Activated CD4-positive, CD25-positive, alpha-beta regulatory T cell treated with anti-CD3 and anti-CD28 coated beads, Interleukin-2, amount 50 U/mL, for 72 hours (primary cell): ENCODE results near the gene OR52R1.
"Not testable (repeated sequence)": the region's sequence is repeated elsewhere in the genome, so short reads cannot be mapped to it uniquely, and the experiment has no call there.

Source experiments
- DNase-seq: peaks from one replicate; pipeline ENCODE4 v3.0.0; 2021

Gene OR52R1

GRCh38 chr11:4804280-4804679 lies at the start of gene OR52R1:
TSS of gene OR52R1 (minus strand) at chr11:4804380. CDS start at chr11:4804380, 0 bp downstream.
- DNase-seq, result no peak

DNA sequence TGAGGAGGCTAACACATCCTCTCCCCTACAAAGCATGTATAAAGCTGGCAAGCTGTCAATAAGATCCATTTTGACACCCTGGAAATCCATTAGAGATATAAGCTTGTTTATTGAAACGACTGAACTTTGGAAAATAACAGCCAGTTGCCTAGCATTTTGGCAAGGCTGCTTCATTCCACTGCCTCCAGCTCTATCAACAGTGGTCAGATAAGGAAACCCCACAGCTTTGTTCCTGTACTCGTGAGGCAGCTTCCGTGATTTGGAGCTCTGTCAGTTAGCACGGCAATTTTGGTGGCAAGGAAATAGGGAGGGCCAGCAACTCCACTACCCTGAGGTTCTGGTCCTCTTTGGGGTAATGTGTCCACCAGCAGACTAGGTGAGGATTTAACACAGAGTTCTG lies 46.9 kb upstream of the OR52R1 start:
- DNase-seq, result no peak

DNA sequence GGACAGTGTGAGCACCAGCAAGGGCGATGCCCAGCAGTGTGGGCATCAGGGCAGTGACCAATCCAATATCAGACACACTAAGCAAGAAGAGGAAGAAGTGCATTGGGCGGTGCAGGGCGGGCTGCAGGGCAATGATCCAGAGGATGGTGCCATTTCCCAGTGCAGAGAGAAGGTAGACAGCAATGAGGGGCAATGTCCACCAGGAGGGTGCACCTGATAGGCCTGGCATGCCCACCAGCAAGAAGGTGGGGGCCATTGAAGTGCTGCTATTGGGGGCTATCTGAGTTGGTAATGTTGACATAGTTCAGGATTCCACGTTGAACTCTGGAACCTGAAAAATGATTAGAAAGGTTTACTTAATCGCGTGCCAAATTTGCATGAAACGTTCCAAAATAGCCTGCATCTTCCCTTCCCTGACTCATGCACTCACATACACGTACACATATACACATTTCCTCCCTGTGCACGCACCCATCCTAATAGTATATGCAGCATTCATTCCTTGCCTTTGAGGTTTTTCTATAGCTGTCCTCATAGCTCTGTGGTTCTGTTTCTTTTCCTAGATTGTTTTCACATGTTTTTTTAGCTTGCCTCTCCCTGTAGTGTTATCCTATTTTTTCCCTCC lies 44.8 kb upstream of the OR52R1 start, which contains the start of gene OR51S1:
Gene OR51S1, minus strand, starts transcription at position 301 of the 625 bp plus-strand sequence. Its CDS starts 0 bp downstream, at position 301.
- no peak for DNase-seq

DNA sequence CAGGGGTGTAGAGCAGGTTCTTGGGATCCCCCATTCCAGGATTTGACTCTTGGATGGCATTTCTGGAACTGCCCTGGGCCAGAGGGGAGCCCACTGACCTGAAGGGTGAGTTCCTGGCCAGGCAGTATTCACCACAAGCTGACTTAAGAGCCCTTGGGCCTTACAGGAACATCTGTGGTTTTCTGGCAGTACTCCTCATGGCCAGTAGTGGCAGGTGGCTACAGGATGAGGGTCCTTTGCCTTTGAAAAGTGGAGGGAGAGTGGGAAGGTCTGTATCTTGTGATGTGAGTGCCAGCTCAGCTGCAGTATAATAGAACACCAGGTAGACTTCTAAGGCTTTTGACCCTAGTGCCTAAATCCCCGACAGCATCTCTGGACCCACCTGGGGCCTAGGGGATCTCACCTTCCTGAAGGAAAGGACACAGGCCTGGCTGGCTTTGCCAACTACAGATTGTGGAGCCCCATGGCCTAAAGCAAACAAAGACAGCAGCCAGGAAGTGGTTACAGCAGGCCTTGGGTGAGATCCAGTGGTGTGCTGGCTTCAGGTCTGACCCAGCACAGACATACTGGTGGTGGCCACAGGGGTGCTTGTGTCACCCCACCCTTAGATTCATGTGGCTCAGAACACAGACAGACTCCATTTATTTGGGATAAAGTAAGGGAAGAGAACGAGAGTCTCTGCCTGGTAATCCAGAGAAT lies 35.8 kb upstream of the OR52R1 start:
- no peak for DNase-seq

DNA sequence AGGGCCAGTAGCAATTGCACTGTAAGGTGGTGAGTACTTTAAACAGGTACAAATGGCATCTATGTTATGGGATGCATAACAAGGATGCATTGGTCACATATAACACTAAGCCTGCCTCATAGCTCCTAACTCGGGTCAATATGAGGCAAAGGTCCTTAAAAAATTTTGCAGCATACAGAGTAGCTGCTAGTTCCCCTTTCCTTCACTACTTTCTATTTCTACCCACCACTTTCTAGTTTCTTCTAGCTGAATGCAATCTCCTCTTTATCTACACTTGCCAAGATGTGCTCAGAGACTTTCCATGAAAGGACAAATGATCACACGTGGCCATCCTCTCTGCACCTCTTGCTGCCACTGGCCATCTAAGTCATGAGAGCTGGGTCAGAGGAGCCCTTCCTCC lies 26.7 kb upstream of the OR52R1 start:
- DNase-seq, result no peak

GRCh38 chr11:4830346-4830745 lies 26.2 kb upstream of the OR52R1 start:
- DNase-seq, result no peak

- DNase-seq, result no peak
Measured at GRCh38 chr11:4826425-4826824, 22.2 kb upstream of the OR52R1 start.

DNA sequence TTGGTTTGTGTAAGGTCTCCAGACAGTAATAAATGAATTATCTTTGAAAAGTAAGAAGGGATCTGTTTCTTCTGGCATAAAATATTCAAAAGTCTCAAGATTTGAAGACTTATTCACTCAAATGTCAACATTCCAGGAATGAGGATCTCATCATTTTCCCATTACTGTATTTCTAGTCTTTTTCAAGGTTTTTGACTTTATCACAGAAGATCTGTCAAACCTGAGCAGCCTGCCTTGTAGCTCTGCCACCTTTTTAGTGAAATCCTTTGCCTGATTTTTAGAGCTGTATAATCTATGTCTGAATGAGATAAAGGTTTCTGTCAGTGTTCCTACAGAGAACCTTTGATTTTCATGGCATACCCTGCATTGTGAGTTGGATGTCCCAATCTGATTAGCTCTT lies 21.0 kb upstream of the OR52R1 start:
- DNase-seq, result no peak

GRCh38 chr11:4821021-4821420 lies 16.8 kb upstream of the OR52R1 start, which contains the start of gene OR51F2:
TSS of gene OR51F2 (plus strand) at chr11:4821321. CDS start at chr11:4821422, 101 bp downstream.
- DNase-seq, result no peak

DNA sequence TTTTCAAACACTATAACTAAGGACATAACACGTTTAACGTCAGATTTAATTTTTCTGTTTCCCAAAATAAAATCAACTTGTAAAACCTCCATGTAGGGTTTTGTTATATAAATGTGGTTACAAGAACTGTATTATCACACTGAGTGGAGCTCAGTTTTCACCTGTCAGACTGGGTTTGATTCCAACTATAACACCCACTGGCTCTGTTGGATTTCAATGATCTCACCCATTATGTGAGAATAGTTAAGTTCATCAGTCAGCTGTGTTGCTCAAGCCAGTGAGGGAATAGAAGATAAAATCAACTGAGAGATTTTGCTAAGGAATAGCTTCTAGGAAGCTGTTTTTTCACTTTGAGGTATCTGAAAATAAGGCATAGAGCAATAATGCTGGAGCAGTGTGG lies 5.1 kb upstream of the OR52R1 start:
- DNase-seq, result no peak

DNA sequence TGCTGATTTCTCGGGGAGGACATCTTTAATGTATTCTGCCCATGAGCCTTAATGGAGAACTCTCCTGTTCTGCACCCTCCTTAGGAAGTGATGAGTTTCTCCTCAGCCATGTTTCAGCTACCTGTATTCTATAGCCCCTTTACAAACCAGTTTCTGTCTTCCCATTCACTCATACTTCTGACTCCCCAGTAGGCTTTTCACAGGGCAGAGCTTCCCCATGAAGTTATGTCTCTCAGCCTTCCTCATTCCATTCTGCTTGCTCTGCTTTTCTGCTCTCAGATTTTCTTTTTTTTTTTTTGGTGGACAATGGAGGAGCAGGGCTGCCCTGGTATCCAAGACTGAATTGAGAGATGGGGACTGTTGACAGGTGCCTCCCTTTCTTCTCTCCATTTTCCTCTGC lies 4.3 kb upstream of the OR52R1 start:
- DNase-seq, result no peak

GRCh38 chr11:4801316-4801715 lies 2.9 kb downstream of the OR52R1 start:
- not testable (repeated sequence) for DNase-seq

GRCh38 chr11:4798427-4799183 lies 5.6 kb downstream of the OR52R1 start:
- DNase-seq, result no peak

DNA sequence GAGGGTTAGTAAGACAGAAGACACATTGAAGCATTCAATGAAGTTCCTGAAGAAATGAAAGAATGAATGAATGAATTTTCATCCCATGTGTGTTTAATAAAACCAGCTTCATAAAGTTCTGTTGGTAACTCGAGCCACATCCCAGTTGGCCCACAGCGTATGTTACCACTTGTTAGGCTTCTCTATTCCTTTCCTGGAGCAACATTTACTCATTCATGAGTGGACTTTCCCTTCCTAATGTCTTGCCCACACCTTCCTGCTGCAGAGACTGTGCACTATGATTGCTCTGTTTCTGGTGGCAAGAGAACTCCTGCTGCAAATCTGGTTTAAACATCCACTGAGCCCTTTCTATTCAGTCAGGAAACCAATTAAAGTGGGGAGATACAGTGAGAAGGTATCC lies 7.0 kb downstream of the OR52R1 start:
- DNase-seq, result no peak

DNA sequence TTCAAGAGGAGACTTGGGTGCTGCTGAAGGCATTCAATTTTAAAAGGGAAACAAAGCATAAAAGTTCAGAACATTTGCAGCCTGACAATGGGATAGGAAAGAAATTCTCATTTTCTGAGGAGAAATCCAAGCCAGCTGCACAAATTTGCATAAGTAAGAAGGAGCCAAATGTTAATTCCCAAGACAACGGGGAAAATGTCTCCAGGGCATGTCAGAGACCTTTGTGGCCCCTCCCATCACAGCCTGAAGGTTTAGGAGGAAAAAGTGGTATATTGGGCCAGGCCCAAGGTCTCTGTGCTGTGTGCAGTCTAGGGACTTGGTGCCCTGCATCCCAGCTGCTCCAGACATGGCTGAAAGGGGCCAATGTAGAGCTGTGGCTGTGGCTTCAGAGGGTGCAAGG lies 21.7 kb downstream of the OR52R1 start:
- no peak for DNase-seq

- DNase-seq, result no peak
Measured at GRCh38 chr11:4769838-4770237, 34.3 kb downstream of the OR52R1 start, which contains the start of gene OR51F1. TSS of gene OR51F1 (minus strand) at chr11:4769938. CDS start at chr11:4769938, 0 bp downstream.

- no peak for DNase-seq
Measured at GRCh38 chr11:4768094-4768493, 36.1 kb downstream of the OR52R1 start.

DNA sequence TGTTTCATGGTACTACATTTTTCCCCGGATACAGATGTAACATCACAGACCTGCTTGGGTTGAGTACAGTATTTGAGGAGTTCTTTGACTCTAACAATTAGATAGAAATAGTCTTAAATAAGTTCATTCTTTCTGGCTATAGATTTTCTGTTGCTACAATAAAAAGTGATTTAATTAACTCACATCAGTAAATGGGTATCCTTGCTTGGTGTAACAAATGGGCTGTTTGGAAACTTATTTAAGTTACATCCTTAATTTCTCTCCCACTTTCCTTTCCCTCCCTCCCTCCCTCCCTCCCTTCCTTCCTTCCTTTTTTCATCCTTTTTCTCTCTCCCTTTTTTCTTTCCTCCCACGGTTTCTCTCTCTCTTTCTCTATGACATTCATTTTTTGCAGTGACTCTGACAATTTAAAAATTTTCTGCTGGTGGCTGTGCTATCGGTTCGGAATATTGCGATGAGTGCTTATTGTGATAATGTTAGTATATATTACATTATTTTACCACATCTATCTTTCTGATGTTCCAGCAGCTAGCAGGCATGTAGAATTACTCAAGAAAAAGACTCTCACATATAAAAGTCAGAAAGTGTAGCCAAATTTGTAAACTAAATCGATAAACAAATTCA lies 37.6 kb downstream of the OR52R1 start:
- no peak for DNase-seq

GRCh38 chr11:4763096-4763495 lies 41.1 kb downstream of the OR52R1 start:
- DNase-seq, result no peak
